HG02973 (cell line): ENCODE data around the gene SIRT4.
"Not testable (repeated sequence)": the region's sequence is repeated elsewhere in the genome, so short reads cannot be mapped to it uniquely, and the experiment has no call there.

ENCODE experiments used
- ATAC-seq: cut with Tn5 transposase; IDR thresholded peaks from one replicate; pipeline ENCODE4 v1.9.1; 2021; ENCODE audit warnings: moderate library complexity; ENCODE audit not compliant: unreplicated experiment

Gene SIRT4

GRCh38 chr12:120332523-120332922 is 30.4 kb downstream of the SIRT4 start:
- ATAC-seq, result no peak

GRCh38 chr12:120335447-120335846 is 33.3 kb downstream of the SIRT4 start:
- not testable (repeated sequence) for ATAC-seq

GRCh38 chr12:120336392-120336791 is 34.3 kb downstream of the SIRT4 start:
- not testable (repeated sequence) for ATAC-seq

- no peak for ATAC-seq
These were observed 35.6 kb downstream of the SIRT4 start for GRCh38 chr12:120337730-120338129.

- ATAC-seq, result no peak
These were observed 37.1 kb downstream of the SIRT4 start for GRCh38 chr12:120339256-120339655.

GRCh38 chr12:120342175-120343038 is 40.3 kb downstream of the SIRT4 start:
- ATAC-seq, result no peak

GRCh38 chr12:120343039-120343537 is 41.0 kb downstream of the SIRT4 start:
- no peak for ATAC-seq

- no peak for ATAC-seq
These were observed 41.6 kb downstream of the SIRT4 start for GRCh38 chr12:120343692-120344091.

GRCh38 chr12:120346031-120346430 is 43.9 kb downstream of the SIRT4 start:
- ATAC-seq, result no peak

- ATAC-seq, result no peak
These were observed 44.6 kb downstream of the SIRT4 start for GRCh38 chr12:120346681-120347080.

GRCh38 chr12:120347766-120348165 is 45.6 kb downstream of the SIRT4 start:
- no peak for ATAC-seq

GRCh38 chr12:120350576-120351350 is 48.6 kb downstream of the SIRT4 start:
- ATAC-seq, result no peak

- no peak for ATAC-seq
These were observed 50.0 kb downstream of the SIRT4 start for GRCh38 chr12:120352117-120352516.

GRCh38 chr12:120353136-120353535 is 51.0 kb downstream of the SIRT4 start:
- no peak for ATAC-seq

- no peak for ATAC-seq
These were observed 51.6 kb downstream of the SIRT4 start for GRCh38 chr12:120353556-120354317.

- no peak for ATAC-seq
These were observed 54.5 kb downstream of the SIRT4 start for GRCh38 chr12:120356567-120357030.

GRCh38 chr12:120357104-120357503 is 55.0 kb downstream of the SIRT4 start:
- no peak for ATAC-seq

GRCh38 chr12:120358412-120359100 is 56.4 kb downstream of the SIRT4 start:
- no peak for ATAC-seq

- ATAC-seq, result no peak
These were observed 57.0 kb downstream of the SIRT4 start for GRCh38 chr12:120359128-120359527.

- no peak for ATAC-seq
These were observed 59.5 kb downstream of the SIRT4 start for GRCh38 chr12:120361506-120362208.
